GM21576 (cell line): ENCODE measurements around the gene BCR.
"Not testable (repeated sequence)": the region's sequence is repeated elsewhere in the genome, so short reads cannot be mapped to it uniquely, and the experiment has no call there.

Experiments
- ATAC-seq: cut with Tn5 transposase; IDR thresholded peaks from one replicate; pipeline ENCODE4 v1.9.1; 2021; ENCODE audit warnings: mild to moderate bottlenecking, moderate library complexity; ENCODE audit not compliant: unreplicated experiment

The BCR gene

GRCh38 chr22:23285734-23286133 is 105.4 kb downstream of the BCR start:
- ATAC-seq = no peak

- no peak for ATAC-seq
Measured at GRCh38 chr22:23286296-23286695, 106.0 kb downstream of the BCR start.

GRCh38 chr22:23287136-23288095 is 107.1 kb downstream of the BCR start:
- ATAC-seq = no peak

- no peak for ATAC-seq
Measured at GRCh38 chr22:23288301-23289129, 108.2 kb downstream of the BCR start.

GRCh38 chr22:23289130-23289503 is 108.8 kb downstream of the BCR start:
- ATAC-seq = no peak

- no peak for ATAC-seq
Measured at GRCh38 chr22:23289851-23290724, 109.8 kb downstream of the BCR start.

- ATAC-seq = no peak
Measured at GRCh38 chr22:23291806-23292452, 111.6 kb downstream of the BCR start.

- no peak for ATAC-seq
Measured at GRCh38 chr22:23292453-23293350, 112.4 kb downstream of the BCR start.

- ATAC-seq = no peak
Measured at GRCh38 chr22:23293720-23294119, 113.4 kb downstream of the BCR start.

GRCh38 chr22:23294221-23294620 is 113.9 kb downstream of the BCR start:
- no peak for ATAC-seq

- ATAC-seq = no peak
Measured at GRCh38 chr22:23300476-23300875, 120.2 kb downstream of the BCR start.

- ATAC-seq = no peak
Measured at GRCh38 chr22:23301591-23301990, 121.3 kb downstream of the BCR start.

GRCh38 chr22:23302171-23303002 is 122.1 kb downstream of the BCR start:
- ATAC-seq = no peak

- no peak for ATAC-seq
Measured at GRCh38 chr22:23305321-23305910, 125.1 kb downstream of the BCR start.

- ATAC-seq = no peak
Measured at GRCh38 chr22:23305922-23306374, 125.6 kb downstream of the BCR start.

GRCh38 chr22:23306438-23306921 is 126.2 kb downstream of the BCR start:
- ATAC-seq = no peak

- no peak for ATAC-seq
Measured at GRCh38 chr22:23306926-23307325, 126.6 kb downstream of the BCR start.

- ATAC-seq = not testable (repeated sequence)
Measured at GRCh38 chr22:23307511-23307910, 127.2 kb downstream of the BCR start.
